ENCODE measurements around the gene RIF1. TPM values are rescaled to one million over a fixed set of nuclear protein-coding genes. Genes with fewer than 3 reads are reported as not detected.
"Not testable (repeated sequence)": the region's sequence is repeated elsewhere in the genome, so short reads cannot be mapped to it uniquely, and the experiment has no call there.

Gene RIF1
- total RNA-seq, 1 donor from 2014 or later = 36.4 TPM

DNA sequence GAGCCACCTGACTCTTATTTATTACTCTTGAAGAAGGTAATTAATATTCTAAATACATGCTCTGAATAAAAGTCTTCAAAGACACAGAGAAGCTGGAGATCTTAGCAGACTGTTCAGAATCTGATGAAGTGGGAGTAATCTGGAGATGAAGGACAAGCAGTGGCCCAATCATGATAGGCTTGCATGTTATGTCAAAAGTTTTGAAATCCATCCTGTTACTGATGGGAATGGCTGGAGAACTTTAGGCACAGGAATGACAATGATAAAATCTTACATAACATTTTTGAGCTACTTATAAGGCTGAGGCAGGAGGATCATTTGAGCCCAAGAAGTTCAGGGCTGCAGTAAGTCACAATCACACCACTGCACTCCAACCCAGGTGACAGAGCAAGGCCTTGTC is 2.4 kb upstream of the RIF1 start:
- no peaks in the 10 kb centered on the region for H3K9me3 ChIP-seq
- H3K27me3 ChIP-seq = no peaks in the 10 kb centered on the region
- H3K27ac ChIP-seq = no peak overlapping the region
- ATAC-seq = no peak
- intact Hi-C loops (cut with DNase I) = no loop called here
- TF ChIP-seq, protein P1, sequence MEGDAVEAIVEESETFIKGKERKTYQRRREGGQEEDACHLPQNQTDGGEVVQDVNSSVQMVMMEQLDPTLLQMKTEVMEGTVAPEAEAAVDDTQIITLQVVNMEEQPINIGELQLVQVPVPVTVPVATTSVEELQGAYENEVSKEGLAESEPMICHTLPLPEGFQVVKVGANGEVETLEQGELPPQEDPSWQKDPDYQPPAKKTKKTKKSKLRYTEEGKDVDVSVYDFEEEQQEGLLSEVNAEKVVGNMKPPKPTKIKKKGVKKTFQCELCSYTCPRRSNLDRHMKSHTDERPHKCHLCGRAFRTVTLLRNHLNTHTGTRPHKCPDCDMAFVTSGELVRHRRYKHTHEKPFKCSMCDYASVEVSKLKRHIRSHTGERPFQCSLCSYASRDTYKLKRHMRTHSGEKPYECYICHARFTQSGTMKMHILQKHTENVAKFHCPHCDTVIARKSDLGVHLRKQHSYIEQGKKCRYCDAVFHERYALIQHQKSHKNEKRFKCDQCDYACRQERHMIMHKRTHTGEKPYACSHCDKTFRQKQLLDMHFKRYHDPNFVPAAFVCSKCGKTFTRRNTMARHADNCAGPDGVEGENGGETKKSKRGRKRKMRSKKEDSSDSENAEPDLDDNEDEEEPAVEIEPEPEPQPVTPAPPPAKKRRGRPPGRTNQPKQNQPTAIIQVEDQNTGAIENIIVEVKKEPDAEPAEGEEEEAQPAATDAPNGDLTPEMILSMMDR (IDR thresholded peaks at IDR 0.05) = no peak
- peaks cover 11% of the 10 kb centered on the region for H3K4me1 ChIP-seq
- DNase-seq = no peak
- H3K4me3 ChIP-seq = no peak overlapping the region
- peaks cover 8% of the 10 kb centered on the region for H3K36me3 ChIP-seq

DNA sequence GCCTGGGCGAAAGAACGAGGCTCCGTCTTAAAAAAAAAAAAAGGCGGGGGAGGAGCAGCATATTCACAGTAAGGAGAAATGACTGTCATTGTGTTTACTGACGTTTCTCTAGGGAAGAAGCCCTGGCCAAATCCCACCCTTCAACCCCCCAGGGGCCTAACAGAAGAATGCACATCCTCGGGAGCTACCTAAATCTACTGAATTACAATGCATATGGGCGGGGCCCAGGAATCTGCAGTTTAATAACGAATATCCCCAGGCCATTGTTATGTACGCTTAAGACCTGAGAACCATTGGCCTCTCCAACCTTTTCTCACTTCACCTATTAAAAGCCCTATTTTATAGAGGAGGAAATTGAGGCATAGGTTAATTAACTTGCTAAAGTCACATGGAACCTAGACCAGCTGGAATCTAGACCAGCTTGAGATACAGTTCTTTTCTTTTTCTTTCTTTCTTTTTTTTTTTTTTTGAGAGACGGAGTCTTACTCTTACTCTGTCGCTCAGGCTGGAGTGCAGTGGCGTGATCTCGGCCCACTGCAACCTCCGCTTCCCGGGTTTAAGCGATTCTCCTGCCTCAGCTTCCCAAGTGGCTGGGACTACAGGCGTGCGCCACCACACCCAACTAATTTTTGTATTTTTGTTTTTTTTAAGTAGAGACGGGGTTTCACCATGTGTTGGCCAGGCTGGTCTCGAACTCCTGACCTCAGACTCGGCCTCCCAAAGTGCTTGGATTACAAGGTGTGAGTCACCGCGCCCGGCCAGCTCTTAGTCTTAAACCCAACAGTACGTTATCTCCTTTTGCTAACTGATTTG is 708 bp upstream of the RIF1 start:
- intact Hi-C loops (cut with DNase I) = no loop called here
- Histone ChIP-seq H3K36me3 (peaks cover 25% of the 10 kb centered on the region), H3K4me3 (no peak overlapping the region), H3K27me3 (no peaks in the 10 kb centered on the region), H3K9me3 (no peaks in the 10 kb centered on the region), H3K4me1 (peaks cover 11% of the 10 kb centered on the region), H3K27ac (no peak overlapping the region)
- ATAC-seq (no peak), DNase-seq (no peak)
- TF ChIP-seq, protein P1 (IDR thresholded peaks at IDR 0.05) = no peak

DNA sequence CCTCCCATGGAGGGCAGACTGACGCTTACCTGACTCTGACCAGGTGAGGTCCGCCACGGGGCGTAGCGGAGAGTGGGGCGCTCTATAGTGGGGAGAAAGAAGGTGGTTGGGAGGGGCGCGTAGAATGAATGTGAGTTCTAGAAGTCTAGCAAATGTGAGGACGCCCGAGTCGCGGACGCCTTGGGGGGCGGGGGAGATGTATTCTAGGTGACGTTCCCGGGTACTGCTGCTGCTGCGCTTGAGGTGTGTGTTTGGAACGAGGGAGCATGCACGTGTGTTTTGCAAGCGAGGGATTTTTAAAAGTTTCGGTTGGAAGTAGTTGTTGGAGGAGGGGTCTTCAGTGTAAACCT is 758 bp downstream of the RIF1 start:
- H3K27ac ChIP-seq = peak overlapping the region; percentile 94
- H3K27me3 ChIP-seq = no peaks in the 10 kb centered on the region
- DNase-seq = no peak
- no peaks in the 10 kb centered on the region for H3K9me3 ChIP-seq
- intact Hi-C loops (cut with DNase I) = no loop called here
- H3K36me3 ChIP-seq = peaks cover 38% of the 10 kb centered on the region
- TF ChIP-seq, protein P1 (IDR thresholded peaks at IDR 0.05) = no peak
- peak overlapping the region; percentile 99 for H3K4me3 ChIP-seq
- ATAC-seq = peak; percentile 26
- H3K4me1 ChIP-seq = peaks cover 11% of the 10 kb centered on the region

DNA sequence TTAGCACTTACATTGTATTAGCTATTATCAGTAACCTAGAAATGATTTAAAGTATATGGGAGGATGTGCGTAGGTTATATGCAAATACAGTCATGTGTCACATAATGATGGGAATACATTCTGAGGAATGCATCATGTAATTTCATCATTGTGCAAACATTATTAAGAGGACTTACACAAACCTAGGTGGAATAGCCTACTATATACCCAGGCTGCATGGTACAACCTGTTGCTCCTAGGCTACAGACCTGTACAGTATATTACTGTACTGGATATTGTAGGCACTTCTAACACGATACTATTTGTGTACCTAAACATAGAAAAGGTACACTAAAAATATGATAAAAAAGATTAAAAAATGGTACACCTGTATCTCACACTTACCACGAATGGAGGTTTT is 7.9 kb downstream of the RIF1 start:
- H3K4me1 ChIP-seq = no peaks in the 10 kb centered on the region
- TF ChIP-seq, protein P1 (IDR thresholded peaks at IDR 0.05) = no peak
- intact Hi-C loops (cut with DNase I) = no loop called here

DNA sequence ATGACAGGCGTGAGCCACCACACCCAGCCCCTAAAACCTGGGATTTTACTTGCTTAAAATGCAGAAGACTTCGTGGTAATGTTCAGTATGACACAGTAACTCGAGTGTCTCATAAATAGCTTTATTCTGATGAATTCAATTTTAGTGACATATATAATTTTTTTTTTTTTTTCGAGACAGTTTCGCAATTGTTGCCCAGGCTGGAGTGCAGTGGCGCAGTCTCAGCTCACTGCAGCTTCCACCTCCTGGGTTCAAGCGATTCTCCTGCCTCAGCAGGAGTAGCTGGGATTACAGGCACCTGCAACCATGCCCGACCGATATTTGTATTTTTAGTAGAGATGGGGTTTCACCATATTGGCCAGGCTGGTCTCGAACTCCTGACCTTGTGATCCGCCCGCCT is 12.0 kb downstream of the RIF1 start:
- H3K4me1 ChIP-seq; intact Hi-C loops (cut with DNase I); H3K9me3 ChIP-seq; H3K27ac ChIP-seq; ATAC-seq; H3K27me3 ChIP-seq; H3K4me3 ChIP-seq; DNase-seq: not testable (repeated sequence)
- peaks cover 82% of the 10 kb centered on the region for H3K36me3 ChIP-seq

More for the DNA sequence above, 7.9 kb downstream of the RIF1 start:
- peaks cover 97% of the 10 kb centered on the region for H3K36me3 ChIP-seq
- H3K27ac ChIP-seq = no peak overlapping the region
- ATAC-seq (no peak), DNase-seq (no peak)
- no peaks in the 10 kb centered on the region for H3K9me3 ChIP-seq
- H3K27me3 ChIP-seq = no peaks in the 10 kb centered on the region
- H3K4me3 ChIP-seq = no peak overlapping the region

- TF ChIP-seq, protein P1 (IDR thresholded peaks at IDR 0.05) = no peak
- Histone ChIP-seq H3K4me3 (no peak overlapping the region), H3K9me3 (no peaks in the 10 kb centered on the region), H3K36me3 (peaks cover 74% of the 10 kb centered on the region), H3K27ac (no peak overlapping the region), H3K4me1 (no peaks in the 10 kb centered on the region), H3K27me3 (no peaks in the 10 kb centered on the region)
- intact Hi-C loops (cut with DNase I) = no loop called here
- DNase-seq (no peak), ATAC-seq (no peak)
These were observed 13.3 kb downstream of the RIF1 start for GRCh38 chr2:151422917-151423439.
